Measurements from ENCODE around the gene RAMP3.

The RAMP3 gene

DNA sequence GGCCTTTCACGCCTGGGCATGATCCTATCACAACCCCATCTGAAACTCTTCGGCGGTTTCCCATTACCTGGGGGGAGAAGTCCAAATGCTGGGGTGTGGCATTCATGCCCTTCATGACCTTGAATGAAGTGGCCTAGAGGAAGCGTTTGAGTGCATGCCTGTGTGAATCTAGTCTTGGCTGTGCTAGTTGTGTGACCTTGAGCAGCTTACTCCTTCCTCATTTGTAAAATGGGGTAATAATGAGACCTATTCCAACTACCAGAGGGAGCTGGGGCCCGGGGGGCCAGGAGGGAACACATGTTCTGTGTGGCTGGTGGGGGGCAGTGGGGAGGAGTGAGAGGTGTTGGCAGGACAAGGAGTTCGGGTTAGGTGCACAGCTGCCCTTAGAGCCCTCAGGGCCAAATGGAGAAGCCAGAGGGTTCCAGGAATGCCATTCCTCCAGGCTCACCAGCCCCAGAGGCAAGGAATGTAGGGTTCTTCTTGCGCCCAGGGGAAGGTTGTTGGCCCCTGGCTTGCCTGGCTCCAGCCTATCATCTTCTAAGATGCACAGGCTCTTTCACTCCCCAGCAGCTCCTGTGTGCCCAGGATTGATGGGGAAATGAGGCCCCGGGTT is 24.8 kb upstream of the RAMP3 start:
- H3K36me3 ChIP-seq: no peaks in the 10 kb centered on the region
- H3K9me3 ChIP-seq: no peaks in the 10 kb centered on the region
- no peak for DNase-seq
- TF ChIP-seq, protein P1, sequence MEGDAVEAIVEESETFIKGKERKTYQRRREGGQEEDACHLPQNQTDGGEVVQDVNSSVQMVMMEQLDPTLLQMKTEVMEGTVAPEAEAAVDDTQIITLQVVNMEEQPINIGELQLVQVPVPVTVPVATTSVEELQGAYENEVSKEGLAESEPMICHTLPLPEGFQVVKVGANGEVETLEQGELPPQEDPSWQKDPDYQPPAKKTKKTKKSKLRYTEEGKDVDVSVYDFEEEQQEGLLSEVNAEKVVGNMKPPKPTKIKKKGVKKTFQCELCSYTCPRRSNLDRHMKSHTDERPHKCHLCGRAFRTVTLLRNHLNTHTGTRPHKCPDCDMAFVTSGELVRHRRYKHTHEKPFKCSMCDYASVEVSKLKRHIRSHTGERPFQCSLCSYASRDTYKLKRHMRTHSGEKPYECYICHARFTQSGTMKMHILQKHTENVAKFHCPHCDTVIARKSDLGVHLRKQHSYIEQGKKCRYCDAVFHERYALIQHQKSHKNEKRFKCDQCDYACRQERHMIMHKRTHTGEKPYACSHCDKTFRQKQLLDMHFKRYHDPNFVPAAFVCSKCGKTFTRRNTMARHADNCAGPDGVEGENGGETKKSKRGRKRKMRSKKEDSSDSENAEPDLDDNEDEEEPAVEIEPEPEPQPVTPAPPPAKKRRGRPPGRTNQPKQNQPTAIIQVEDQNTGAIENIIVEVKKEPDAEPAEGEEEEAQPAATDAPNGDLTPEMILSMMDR (IDR thresholded peaks at IDR 0.05): no peak
- H3K27me3 ChIP-seq: peaks cover 0 to 12% of the 10 kb centered on the region in 2 donors
- H3K4me1 ChIP-seq: no peaks in the 10 kb centered on the region
- no peak overlapping the region for H3K4me3 ChIP-seq
- intact Hi-C loops (cut with DNase I; ENCODE audit: low total_unique reads): loop anchor here (10.0 kb wide), 2 partner anchors 168 to 278 kb away; no protein-coding TSS in a partner anchor
- H3K27ac ChIP-seq: no peak overlapping the region

DNA sequence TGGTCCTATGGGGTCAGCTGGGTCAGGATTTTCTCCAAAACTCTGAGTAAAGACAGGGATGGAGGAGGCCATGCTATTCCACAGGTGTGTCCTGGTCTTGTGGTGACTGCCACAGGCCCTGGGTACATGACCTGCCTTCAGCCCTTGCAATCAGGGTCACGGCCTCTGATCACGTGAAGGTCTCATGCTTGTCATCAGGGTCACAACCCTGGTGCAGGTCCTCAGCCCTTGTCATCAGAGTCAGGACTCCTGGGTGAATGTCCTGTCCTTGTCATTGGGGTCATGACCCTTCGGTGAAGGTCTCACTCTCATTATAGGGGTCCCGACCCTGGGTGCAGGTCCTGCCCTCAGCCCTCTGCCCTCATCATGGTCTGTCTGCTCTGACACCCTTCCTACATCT is 24.2 kb upstream of the RAMP3 start:
- TF ChIP-seq, protein P1 (IDR thresholded peaks at IDR 0.05): no peak
- no peak for DNase-seq
- intact Hi-C loops (cut with DNase I; ENCODE audit: low total_unique reads): loop anchor here (10.0 kb wide), 2 partner anchors 169 to 279 kb away; no protein-coding TSS in a partner anchor
- Histone ChIP-seq H3K36me3 (no peaks in the 10 kb centered on the region), H3K27me3 (peaks cover 0 to 12% of the 10 kb centered on the region in 2 donors), H3K9me3 (no peaks in the 10 kb centered on the region), H3K4me3 (no peak overlapping the region), H3K4me1 (no peaks in the 10 kb centered on the region), H3K27ac (no peak overlapping the region)

- intact Hi-C loops (cut with DNase I; ENCODE audit: low total_unique reads): loop anchor here (10.0 kb wide), 2 partner anchors 169 to 279 kb away; no protein-coding TSS in a partner anchor
- TF ChIP-seq, protein P1 (IDR thresholded peaks at IDR 0.05): no peak
- Histone ChIP-seq H3K27me3 (peaks cover 0 to 14% of the 10 kb centered on the region in 2 donors), H3K9me3 (no peaks in the 10 kb centered on the region), H3K36me3 (no peaks in the 10 kb centered on the region), H3K27ac (no peak overlapping the region), H3K4me1 (no peaks in the 10 kb centered on the region), H3K4me3 (no peak overlapping the region)
- DNase-seq: no peak
Observed at GRCh38 chr7:45133877-45134276, 23.7 kb upstream of the RAMP3 start.

- TF ChIP-seq, protein P1 (IDR thresholded peaks at IDR 0.05): peak; percentile 75 to 81
Observed at GRCh38 chr7:45136106-45137060, 21.2 kb upstream of the RAMP3 start.

GRCh38 chr7:45138433-45139267 is 18.9 kb upstream of the RAMP3 start:
- Histone ChIP-seq H3K4me1 (no peaks in the 10 kb centered on the region), H3K36me3 (no peaks in the 10 kb centered on the region), H3K27me3 (peaks cover 0 to 10% of the 10 kb centered on the region in 2 donors), H3K4me3 (no peak overlapping the region), H3K27ac (no peak overlapping the region), H3K9me3 (no peaks in the 10 kb centered on the region)
- intact Hi-C loops (cut with DNase I; ENCODE audit: low total_unique reads): loop anchor here (10.0 kb wide), 2 partner anchors 174 to 284 kb away; no protein-coding TSS in a partner anchor
- no peak for DNase-seq
- TF ChIP-seq, protein P1 (IDR thresholded peaks at IDR 0.05): no peak

More at GRCh38 chr7:45136106-45137060, 21.2 kb upstream of the RAMP3 start:
- Histone ChIP-seq H3K27ac (no peak overlapping the region), H3K27me3 (peaks cover 0 to 17% of the 10 kb centered on the region in 2 donors), H3K9me3 (no peaks in the 10 kb centered on the region), H3K36me3 (no peaks in the 10 kb centered on the region), H3K4me1 (no peaks in the 10 kb centered on the region), H3K4me3 (no peak overlapping the region)
- intact Hi-C loops (cut with DNase I; ENCODE audit: low total_unique reads): loop anchor here (10.0 kb wide), 2 partner anchors 172 to 282 kb away; no protein-coding TSS in a partner anchor
- peak in 1 of 2 donors; percentile 75 for DNase-seq
